ENCODE results near the gene ZSWIM6.

The ZSWIM6 gene

DNA sequence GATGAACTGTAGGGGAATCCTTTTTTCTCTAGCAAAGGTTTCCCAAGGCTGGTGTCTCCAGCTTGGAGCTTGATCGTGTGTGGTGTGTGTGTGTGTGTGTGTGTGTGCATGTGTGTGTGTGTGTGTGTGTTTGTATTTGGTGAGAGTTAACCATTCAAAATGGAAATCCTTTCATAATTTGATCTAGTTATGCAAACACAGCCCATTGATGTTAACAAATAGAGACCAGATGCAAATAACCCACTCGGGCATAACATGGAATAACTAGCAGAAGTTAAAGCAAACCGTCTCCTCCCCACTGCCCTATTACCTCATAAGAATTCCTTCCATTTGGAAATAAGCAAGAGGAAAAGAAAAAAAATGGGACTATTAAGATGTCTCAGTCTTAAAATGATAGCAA is 24.9 kb upstream of the ZSWIM6 start:
- no peak for DNase-seq (ENCODE audit: low read depth in 2 of 2)

DNA sequence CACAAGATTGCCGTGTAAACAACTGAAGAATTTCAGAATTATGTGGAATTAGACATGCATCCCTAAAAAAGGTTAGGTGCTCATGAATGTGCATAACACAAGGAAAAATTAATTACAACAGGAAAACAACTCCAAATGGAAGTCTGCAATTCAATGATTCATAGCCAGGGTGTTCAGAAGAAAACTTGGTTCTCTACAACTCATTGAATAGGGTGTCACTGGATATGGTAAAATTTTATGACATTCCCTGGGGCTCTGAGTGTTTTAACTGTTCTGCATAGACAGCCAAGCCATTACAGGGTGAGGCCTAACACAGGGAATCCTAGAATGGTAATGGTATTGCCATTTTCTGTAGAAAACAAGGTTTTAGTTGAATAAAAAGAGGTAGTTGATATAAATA is 24.4 kb upstream of the ZSWIM6 start:
- DNase-seq (ENCODE audit: low read depth in 2 of 2), result no peak

DNA sequence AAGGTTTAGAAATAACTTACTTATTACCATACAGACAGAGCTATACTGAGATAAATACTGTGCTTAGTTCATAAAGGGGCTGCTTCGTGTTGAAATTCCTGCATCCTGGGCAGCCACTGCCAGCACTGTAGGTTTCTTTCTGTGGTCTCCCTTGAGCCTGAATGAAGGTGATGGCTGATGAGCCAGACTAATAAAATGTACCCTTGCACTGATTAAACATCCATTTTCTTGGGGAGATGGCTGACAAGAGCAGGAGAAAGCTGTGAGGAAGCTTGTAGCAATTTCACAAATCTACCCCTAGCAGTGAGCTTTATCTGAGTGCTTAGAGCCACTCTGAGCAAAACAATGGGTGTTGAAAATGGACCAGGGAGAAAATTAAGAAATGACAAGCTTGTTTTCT is 23.3 kb upstream of the ZSWIM6 start:
- DNase-seq (ENCODE audit: low read depth in 2 of 2), result no peak

DNA sequence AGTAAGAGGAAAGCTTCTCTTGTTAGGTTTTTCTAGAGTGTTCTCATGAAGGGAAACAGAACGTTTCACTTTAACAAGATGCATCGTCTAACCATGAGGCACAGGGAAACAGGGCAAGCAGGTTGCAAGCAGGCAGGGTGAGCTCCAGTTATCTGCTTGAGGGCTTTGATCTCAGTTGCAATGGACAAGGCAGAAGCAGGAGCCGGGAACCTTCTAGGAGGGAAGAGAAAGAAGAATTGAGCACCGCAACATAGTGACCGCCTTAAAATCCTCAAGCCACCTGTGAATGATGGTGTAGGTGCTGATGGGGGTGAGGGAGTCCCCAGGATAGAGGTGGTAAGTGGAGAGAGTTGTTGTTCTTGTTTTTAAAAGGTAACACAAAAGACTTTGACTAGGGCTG is 22.9 kb upstream of the ZSWIM6 start:
- no peak for DNase-seq (ENCODE audit: low read depth in 2 of 2)

DNA sequence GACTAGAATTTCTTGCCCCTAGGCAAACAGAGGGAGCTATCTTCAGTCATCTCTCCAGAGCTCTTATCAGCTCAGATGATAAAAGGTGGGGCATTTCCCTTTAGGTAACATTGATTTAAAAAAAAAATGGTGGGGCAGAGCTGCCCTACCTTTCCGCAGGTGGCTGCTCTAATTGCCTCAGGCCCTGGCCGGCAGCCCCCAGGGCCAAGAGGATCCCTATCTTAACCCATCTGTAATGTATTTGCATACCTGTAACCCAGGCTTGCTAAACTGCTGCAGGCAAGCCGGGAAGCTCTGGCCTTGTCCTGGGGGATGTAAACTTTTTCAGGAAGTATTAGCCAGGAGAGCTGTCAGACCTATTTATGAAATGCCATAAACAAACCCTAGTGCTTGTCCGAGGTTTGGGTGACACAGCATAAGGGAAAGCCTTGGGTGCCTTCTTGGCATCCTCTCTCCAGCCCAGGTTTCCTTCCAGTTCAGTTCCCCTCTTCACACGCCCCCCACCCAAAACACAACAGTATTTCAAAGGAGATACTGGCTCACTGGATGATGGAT is 20.9 kb upstream of the ZSWIM6 start:
- DNase-seq (ENCODE audit: low read depth in 2 of 2), result no peak

DNA sequence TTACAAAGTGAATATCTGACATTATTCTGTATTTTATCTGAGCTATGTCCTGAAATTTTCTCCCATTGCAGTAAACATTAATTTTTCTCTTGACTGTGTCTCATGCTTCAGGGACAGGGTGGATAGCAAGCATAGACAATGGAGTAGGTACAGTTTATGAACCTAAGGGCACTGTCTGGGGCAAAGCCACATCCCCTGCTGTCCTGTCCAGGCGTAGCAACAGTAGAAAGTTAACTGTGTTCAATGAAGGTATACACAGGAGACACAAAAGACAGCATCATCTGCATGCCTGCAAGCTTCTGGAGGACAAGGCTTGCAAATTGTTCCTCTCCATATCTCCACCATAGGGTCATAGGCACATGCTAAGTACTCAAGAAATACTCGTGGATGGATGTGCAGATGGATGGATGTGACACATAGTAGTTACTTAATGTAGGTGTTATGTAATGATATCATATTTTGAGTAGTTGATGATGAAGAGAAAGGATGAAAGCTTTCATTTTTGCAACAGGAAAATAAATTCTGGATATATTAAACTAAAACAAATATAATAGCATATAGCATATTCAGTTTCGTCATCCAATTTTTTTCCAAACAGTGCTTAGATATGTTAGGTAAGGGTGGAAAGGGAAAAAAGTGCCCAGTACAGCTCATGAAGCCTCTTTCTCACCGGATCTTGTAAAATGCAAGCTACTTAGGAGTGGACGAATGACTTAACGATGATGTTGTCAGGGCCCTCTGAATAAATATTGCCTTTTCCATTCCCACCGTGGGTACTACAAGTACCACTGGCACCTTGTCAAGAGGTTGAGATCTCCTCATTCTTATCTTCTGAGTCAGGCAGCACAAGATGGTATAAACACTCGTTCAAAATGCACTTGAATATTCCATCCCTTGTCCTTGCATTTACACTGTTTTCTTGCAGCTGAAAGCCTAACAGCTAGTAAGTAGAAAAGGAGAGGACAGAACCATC is 19.9 kb upstream of the ZSWIM6 start:
- no peak for DNase-seq (ENCODE audit: low read depth in 2 of 2)

DNA sequence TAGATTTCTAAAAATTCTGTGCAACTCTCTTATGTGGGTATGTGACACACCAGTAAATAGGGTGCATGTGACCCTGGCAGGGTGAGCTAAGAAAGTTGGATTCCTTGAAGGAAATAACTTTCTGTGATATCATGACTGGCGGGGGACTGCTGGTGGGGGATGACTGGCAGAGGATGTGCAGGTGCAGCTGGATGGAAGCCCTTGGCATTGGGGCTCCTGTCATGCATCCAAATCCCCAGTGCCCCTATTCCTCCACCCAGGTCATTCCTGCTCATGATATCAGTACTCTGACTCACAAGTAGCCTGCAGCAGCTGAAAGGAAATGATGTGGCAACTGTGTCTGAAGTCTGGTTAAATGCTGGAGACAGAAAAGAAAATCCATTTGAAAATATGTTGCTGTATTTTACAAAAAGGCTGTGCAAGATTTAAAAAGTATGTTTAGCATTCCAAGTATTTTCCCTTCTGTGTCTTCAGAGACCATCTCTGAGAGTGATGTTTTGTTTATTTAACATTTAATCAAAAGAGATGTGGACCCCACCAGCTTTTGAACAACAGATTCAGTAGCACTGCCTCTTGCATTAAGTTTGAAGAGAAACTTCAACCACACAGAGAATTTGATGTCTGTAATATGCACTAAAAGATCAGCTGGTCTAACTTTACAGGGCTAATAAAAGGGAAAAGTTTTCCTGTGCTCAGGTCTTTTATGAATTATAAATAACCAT is 17.9 kb upstream of the ZSWIM6 start:
- DNase-seq (ENCODE audit: low read depth in 2 of 2), result peak; percentile 67 to 70

DNA sequence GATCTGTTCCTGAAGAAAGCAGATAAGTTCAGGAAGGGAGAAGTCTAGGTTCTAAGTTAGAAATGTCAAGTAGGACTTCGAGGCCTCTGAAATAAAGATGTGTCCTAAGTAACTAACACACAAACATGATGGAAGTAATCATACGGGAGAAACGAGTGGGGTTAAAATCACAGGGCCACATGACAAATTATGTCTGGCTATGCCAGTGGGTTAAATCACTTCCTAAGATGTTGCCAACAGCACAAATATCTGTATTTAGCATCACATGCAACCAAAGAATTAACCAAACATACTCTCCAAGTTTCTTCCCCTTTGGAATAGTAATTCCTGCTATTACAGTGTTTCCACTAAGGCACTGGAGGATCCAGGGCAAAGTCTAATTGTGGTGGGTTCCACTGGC is 13.7 kb upstream of the ZSWIM6 start:
- DNase-seq (ENCODE audit: low read depth in 2 of 2), result no peak

DNA sequence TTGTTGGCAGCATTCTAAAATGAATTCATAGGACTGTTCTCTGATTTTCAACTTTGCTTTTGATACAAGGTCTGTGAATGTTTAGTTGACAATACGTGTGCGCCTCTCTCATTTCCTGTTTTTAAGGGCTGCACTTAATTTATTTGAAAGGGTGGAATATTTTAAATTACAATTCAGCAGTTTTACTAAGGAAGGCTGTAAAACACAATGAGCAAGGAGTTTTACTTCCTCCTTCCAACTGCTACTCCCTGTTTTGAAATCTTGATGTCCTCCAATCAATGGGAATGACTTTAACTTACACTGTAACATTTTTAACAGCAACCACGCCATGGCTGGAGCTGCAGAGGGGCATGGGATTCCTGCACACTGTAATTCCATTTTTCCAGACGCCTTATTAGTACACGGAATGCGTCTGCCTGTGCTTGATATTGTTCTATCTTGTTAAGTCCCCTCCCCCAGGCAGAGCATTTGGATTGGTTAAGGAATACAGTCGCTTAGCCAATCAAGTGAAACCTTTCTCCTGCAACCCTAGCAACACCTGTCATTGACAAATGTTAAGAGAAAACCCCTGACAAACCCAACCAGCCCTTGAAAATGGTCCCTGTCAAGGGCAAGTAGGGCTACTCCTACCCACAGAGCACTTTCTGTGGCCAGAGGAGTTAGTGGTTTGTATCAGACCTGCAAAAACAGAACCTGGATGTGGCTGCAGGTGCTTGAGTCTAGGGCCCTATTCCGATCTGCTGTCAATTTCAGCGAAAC is 12.5 kb upstream of the ZSWIM6 start:
- DNase-seq (ENCODE audit: low read depth in 2 of 2), result no peak

DNA sequence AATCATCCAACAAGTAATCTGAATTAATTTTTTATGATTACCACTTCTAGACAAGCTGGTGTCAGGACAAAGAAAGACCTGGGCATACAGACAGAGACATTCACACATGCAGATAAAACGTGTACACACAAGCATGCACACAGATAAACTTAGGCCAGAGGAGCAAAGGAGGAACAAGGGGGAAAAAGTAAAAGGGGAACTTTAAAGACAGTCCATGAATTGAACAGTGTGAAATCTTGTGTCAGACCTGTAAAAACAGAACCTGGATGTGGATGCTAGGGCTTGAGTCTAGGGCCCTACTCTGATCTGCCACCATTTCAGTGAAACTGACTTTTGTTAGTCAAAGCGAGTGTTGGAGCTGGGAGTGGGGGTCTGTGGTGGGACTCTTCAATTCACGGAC is 11.2 kb upstream of the ZSWIM6 start:
- DNase-seq (ENCODE audit: low read depth in 2 of 2), result no peak

DNA sequence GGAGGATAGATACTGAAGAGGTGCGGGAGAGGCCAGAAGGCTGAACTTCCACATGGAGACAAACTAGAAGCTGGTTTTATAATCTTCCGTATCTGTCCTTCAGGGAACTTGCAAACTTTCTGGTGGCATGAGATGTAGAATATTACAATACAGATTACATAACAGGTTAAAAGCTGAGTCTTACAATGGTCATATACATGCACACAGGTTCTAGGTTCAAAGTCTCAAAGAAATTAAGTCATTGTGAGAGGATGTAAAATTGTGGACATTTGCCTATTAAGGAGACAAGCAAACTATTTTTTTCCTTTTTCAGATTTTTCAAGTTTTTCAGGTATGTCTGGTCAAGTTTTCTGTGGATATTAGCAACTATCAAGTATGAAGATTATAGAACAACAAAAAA is 10.4 kb upstream of the ZSWIM6 start:
- no peak for DNase-seq (ENCODE audit: low read depth in 2 of 2)

DNA sequence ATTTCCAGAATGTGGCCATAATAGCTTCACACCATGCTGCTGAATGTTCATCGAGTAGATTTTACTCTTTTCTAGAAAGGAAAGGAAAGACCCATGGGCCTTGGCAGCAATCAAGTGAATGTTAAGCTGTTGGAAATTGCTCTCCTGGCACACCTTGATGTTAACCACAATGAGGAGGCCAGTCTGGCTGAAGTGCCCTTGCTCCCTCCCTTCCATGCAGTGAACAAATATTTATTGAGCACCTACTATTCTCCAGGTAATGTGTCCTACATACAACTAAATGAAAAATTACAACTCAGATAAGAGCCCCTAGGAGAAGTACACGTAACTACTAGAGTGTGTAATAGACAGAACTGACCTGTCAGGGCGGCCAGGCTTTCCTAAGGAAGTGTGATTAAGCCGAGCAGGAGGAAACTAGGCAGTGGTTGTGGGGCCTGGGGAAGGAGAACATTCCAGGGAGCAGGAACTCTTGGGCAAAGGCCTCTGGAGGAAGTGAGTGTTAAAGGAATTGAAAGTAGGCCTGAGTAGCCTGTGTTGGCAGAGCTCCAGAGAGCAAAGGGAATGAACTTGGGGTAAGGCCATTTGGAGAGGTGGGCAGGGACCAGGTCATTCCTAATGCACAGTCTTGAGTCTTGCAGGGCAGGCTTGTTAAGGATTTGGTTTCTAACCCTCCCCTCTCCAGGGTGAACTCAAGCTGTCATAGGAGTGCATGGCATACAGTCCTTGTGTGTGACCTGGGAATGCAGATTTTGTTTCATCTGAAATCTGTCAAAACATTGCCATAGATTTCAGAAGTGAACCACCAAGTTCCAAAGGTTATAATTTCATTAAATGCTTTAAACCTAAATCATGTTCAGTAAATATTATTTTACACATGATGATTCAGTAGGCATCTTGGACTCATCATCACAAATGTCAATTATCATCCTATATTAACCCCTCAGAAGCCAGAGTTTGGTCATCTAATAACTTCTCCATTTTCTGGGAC is 9.0 kb upstream of the ZSWIM6 start:
- DNase-seq (ENCODE audit: low read depth in 2 of 2), result no peak

DNA sequence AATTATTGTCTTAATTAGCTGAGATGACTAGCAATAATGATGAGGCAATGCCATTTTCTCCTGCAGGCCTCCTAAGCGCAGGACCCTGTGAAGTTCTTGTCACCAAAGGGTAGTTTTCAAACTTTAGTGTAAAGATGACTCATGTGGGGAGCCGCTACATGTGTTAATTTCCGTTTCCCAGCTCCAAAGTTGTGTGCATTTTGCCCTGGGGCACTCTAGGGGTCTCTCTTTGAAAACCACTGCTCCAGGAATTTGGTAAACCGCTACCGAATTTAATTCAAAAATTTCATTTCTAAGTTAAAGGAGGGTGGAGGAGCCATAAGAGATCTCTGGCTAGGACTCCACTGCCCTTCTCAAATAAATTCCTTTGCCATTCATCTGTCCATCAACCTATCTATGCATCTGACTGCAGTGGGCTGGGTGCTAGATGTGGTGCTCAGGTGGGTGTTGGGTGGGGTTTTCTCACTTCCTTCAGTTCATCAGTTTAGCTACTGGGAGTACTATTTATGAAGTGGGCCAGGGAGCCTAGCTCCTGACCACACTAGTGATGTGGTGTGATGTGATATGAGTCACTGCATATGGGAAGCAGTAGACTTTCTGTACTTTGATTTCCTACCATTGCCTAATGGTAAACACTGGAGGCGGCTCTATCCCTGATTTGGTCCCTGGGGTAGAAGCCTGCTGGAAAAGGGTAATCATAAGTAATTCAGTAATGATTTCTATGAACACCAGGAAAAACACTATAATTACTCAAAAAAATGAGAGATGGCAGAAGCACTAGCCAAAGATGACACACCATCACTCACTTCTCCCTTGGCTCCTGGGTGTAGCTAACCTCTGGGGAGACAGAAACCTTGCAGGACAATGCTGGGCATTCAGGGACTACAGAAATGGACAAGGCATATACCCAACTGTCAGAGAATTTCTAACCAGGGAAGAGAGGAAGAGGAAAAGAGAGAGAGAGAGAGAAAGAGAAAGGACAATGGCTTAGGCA is 4.0 kb upstream of the ZSWIM6 start:
- DNase-seq (ENCODE audit: low read depth in 2 of 2), result peak; percentile 65 to 72

DNA sequence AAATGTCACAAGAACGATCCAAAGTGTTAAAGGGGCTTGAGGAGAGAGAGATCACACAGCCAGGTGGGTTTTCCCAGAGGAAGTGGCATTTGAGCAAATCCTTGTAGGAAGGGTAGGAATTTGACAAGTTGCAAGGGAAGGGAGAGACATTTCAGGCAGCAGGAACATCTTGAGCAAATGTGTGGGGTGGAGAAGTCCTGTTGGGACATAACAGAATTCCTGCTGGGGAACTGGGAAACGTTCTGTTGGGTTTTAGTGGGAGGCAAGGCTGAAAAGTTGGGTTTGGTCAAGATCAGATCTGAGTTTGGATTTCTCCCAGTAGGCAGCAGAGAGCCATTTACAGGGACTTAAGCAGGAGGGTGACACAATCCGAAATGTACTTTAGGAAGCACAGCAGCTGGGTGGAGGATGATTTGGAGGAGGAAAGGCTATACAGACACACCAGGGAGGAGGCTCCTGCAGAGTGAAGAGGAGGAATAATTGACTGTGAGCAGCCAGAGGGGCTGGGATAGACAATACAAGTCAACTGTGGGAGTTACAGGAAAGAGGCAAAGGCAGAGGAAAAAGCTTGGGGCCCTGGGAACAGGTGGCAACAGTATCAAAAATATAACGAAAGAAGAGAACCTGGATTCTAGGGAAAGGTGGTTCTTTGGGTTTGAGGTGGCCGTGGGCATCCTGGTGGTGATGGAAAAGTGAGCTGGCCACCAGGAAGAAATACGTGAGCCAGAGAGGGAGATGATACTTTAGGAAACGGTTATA is 3.1 kb upstream of the ZSWIM6 start:
- no peak for DNase-seq (ENCODE audit: low read depth in 2 of 2)

DNA sequence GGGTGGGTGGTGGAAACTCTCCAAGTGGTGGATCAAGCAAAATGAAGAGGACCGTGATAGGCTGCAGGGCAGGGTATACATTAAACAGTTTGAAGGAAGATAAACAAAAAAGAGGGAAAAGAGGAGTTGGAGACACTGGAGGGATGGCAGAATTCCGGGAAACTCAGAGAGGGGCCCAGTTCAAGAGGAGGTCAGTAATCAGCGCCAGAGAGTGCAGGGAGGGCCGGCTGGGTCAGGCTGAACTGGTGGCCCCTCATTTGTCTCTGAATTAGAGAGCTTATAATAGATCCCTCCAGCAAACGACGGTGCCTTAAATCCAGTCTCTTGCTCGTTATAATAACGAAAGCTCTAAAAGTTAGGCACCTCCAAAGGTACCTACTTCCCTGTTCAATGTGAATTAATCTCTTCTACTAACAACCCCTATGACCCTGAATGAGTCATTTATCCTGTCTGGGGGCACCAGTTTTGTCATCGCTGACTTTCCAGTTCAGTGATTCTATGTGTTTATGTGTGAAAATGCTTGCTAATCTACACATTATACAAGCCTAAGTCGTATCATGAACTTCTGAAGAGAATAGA is 2.4 kb upstream of the ZSWIM6 start:
- no peak for DNase-seq (ENCODE audit: low read depth in 2 of 2)

DNA sequence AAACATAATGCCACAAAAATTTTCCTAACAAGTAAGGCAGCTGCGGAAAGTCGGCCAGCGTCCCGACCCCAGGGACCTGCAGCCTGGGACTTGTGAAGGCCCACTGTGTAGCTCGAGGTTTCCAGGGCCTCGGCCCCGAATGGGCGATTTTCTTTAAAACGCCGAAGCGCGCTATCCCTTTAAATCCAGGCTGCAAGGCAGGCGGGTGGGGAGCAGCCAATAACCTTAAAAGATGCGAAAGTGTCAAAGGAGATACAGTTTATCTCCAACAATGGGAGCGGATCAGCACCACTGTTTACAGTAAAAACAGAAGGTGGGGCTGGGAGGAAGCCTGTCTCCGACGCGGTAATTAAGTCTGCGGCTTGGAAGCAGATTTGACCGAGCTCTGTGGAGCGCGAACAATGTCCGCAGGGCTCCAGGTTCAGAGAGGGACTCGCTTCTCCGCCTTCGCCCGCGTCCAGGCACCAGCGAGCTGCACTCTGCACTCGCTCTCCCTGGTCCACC is 1.7 kb upstream of the ZSWIM6 start:
- DNase-seq (ENCODE audit: low read depth in 2 of 2), result no peak

DNA sequence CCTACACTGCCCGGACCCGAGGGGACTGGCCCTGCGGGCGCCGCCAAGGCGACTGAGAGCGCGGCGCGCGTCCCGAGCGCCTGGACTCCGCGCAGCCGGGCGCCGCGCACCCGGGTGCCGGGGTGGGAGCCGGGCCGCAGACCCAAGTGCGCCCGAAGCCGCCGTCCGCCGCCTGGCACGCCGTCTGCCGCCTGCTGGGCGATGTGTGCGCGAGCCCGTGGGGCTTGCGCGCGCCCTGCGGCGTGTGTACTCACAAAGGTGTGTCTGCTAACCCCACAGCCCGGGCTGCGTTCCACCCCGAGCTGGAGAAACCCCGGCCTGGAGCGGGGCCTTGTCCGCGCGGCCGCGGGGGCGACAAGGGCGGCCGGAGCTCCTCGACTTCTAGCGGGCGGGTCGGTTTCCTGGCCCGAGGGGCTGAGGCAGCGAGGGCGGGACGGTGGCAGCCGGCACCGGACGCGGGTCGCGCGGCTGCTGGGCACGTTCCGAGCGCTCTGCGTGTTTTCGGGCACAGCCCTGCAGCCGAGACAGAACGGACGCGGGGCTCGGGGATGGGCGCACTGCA is 1.1 kb upstream of the ZSWIM6 start:
- no peak for DNase-seq (ENCODE audit: low read depth in 2 of 2)

DNA sequence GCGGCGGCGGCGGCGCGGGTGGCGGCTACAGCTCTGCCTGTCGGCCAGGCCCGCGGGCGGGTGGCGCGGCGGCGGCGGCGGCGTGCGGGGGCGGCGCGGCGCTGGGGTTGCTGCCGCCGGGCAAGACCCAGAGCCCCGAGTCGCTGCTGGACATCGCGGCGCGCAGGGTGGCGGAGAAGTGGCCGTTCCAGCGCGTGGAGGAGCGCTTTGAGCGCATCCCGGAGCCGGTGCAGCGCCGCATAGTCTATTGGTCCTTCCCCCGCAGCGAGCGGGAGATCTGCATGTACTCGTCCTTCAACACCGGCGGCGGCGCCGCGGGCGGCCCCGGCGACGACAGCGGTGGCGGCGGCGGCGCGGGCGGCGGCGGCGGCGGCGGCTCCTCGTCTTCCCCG is 296 bp downstream of the ZSWIM6 start:
- DNase-seq (ENCODE audit: low read depth in 2 of 2), result no peak
